ENCODE data around the gene TCF3. TPM values are rescaled to one million over a fixed set of nuclear protein-coding genes. Genes with fewer than 3 reads are reported as not detected.

Gene TCF3
- total and polyA plus RNA-seq, 2 donors (not counting 3 experiments of a cell fraction or from before 2014, with no cell fraction given): 147 to 193 TPM

- Histone ChIP-seq H3K9me3 (replicated peaks; ENCODE audit: control insufficient read depth, insufficient read depth, low read length) (no peaks in the 10 kb centered on the region), H2AFZ (ENCODE audit: low read depth, low read length) (no peak overlapping the region), H3K4me1 (ENCODE audit: control insufficient read depth, extremely low read depth, insufficient read depth, low read length) (no peaks in the 10 kb centered on the region), H3K36me3 (ENCODE audit: control insufficient read depth in 2 of 2, extremely low read depth in 1 of 2, insufficient read depth in 2 of 2, low read length in 2 of 2) (no peaks in the 10 kb centered on the region), H3K4me2 (ENCODE audit: insufficient read depth, low read length) (no peak overlapping the region), H3K9me1 (replicated peaks; ENCODE audit: control insufficient read depth, extremely low read depth, insufficient read depth, low read length) (no peaks in the 10 kb centered on the region), H3K27me3 (ENCODE audit: control insufficient read depth in 2 of 2, insufficient read depth in 2 of 2, low read length in 2 of 2) (peaks cover 5 to 8% of the 10 kb centered on the region in 2 experiments), H3K4me3 (replicated peaks in 1 of 3; ENCODE audit: insufficient read depth in 1 of 3, low read depth in 1 of 3, low read length in 3 of 3) (no peak overlapping the region), H4K20me1 (replicated peaks; ENCODE audit: control insufficient read depth, extremely low read depth, insufficient read depth, low read length) (no peaks in the 10 kb centered on the region), H3K9ac (replicated peaks; ENCODE audit: extremely low read depth, insufficient read depth, low read length) (no peak overlapping the region), H3K27ac (ENCODE audit: insufficient read depth, low read depth, low read length) (no peak overlapping the region), H3K79me2 (ENCODE audit: control insufficient read depth, insufficient read depth, low read length) (no peaks in the 10 kb centered on the region)
- dilution Hi-C loops (cut with MboI; ENCODE audit: extremely low pct_ligation_motif_present, low sequenced_read_pairs): no loop called here
- no TSS peak for BruUV-seq (replicated peaks)
- ChIA-PET POLR2A (no interaction called here), CTCF (no interaction called here)
- intact Hi-C loops (cut with micrococcal nuclease): no loop called here
- FAIRE-seq (no peak), DNase-seq (ENCODE audit: low read depth, low spot score) (no peak)
- TF ChIP-seq EZH2 (IDR thresholded peaks at IDR 0.05; ENCODE audit: borderline replicate concordance, low read depth, low read length, severe bottlenecking) (no peak), MAX (IDR thresholded peaks at IDR 0.05; ENCODE audit: insufficient read depth, insufficient read length) (no peak), CTCF (IDR thresholded peaks at IDR 0.05; ENCODE audit: extremely low read depth in 1 of 2, insufficient read depth in 1 of 2, low read depth in 1 of 2, low read length in 2 of 2) (no peak), JUN (IDR thresholded peaks at IDR 0.05; ENCODE audit: borderline replicate concordance, insufficient read depth, insufficient read length, low read depth) (no peak), MYC (IDR thresholded peaks at IDR 0.05; ENCODE audit: low read depth, low read length) (no peak), FOS (IDR thresholded peaks at IDR 0.05; ENCODE audit: borderline replicate concordance, insufficient read depth, low read length) (no peak), POLR2AphosphoS5 (IDR thresholded peaks at IDR 0.05; ENCODE audit: insufficient read depth, low read depth, low read length) (no peak), POLR2A (IDR thresholded peaks at IDR 0.05; ENCODE audit: low read depth, low read length) (no peak), GATA2 (IDR thresholded peaks at IDR 0.05; ENCODE audit: insufficient read depth, insufficient read length, low read depth, low read length) (no peak)
Observed at GRCh38 chr19:1700733-1701663, 48.6 kb upstream of the TCF3 start.
